Astrocyte (in vitro differentiated cells and primary cell): ENCODE data around the gene AMBN. TPM values are rescaled to one million over a fixed set of nuclear protein-coding genes. Genes with fewer than 3 reads are reported as not detected.
"Not testable (repeated sequence)": the region's sequence is repeated elsewhere in the genome, so short reads cannot be mapped to it uniquely, and the experiment has no call there.

ENCODE experiments used
- DNase-seq: peaks from one replicate; pipeline ENCODE4 v3.0.0-alpha.2; 2010; ENCODE audit warnings: low read depth
- FAIRE-seq: peaks from 2 replicates; lab custom pipeline; 2011; peaks lifted over from hg19 to GRCh38; lab: Jason Lieb, UNC
- H2AFZ ChIP-seq: 2 replicates; pipeline ENCODE4 v1.6.0; 2012; ENCODE audit warnings: low read depth, low read length, inconsistent platforms
- H3K27ac ChIP-seq: 2 replicates; pipeline ENCODE4 v1.5.1; 2011; ENCODE audit warnings: low read depth, low read length, inconsistent platforms
- H3K27me3 ChIP-seq: 2 replicates; pipeline ENCODE4 v1.6.0; 2011; ENCODE audit warnings: low read length, inconsistent platforms; ENCODE audit not compliant: insufficient read depth
- H3K36me3 ChIP-seq: 2 replicates; pipeline ENCODE4 v1.5.1; 2011; ENCODE audit warnings: low read length, inconsistent platforms; ENCODE audit not compliant: insufficient read depth
- H3K4me1 ChIP-seq: 2 replicates; pipeline ENCODE4 v1.5.1; 2011; ENCODE audit warnings: low read length, inconsistent platforms; ENCODE audit not compliant: insufficient read depth
- H3K4me2 ChIP-seq: 2 replicates; pipeline ENCODE4 v1.6.0; 2012; ENCODE audit warnings: low read length, inconsistent platforms
- H3K4me3 ChIP-seq: 2 replicates; pipeline ENCODE4 v1.5.1; 2011; ENCODE audit warnings: low read depth, mild to moderate bottlenecking, low read length, inconsistent platforms; ENCODE audit not compliant: insufficient read depth
- H3K79me2 ChIP-seq: 2 replicates; pipeline ENCODE4 v1.6.0; 2012; ENCODE audit warnings: mild to moderate bottlenecking, low read length, inconsistent platforms; ENCODE audit not compliant: insufficient read depth
- H3K9ac ChIP-seq: 2 replicates; pipeline ENCODE4 v1.6.0; 2012; ENCODE audit warnings: mild to moderate bottlenecking, low read length, inconsistent platforms
- H3K9me3 ChIP-seq: 2 replicates; pipeline ENCODE4 v1.5.1; 2012; ENCODE audit warnings: low read depth, mild to moderate bottlenecking, low read length, inconsistent platforms; ENCODE audit not compliant: insufficient read depth
- H4K20me1 ChIP-seq: 2 replicates; pipeline ENCODE4 v1.6.0; 2012; ENCODE audit warnings: low read length, inconsistent platforms; ENCODE audit not compliant: insufficient read depth
- H3K27ac Mint-ChIP-seq: one replicate; pipeline ENCODE4 v1.8.0; 2021; ENCODE audit warnings: mild to moderate bottlenecking, mixed read lengths; ENCODE audit not compliant: unreplicated experiment
- H3K27me3 Mint-ChIP-seq: one replicate; pipeline ENCODE4 v1.8.0; 2021; ENCODE audit warnings: low read depth, mixed read lengths; ENCODE audit not compliant: unreplicated experiment
- H3K36me3 Mint-ChIP-seq: one replicate; pipeline ENCODE4 v1.8.0; 2021; ENCODE audit warnings: low read depth, mixed read lengths; ENCODE audit not compliant: unreplicated experiment
- H3K4me1 Mint-ChIP-seq: one replicate; pipeline ENCODE4 v1.8.0; 2021; ENCODE audit warnings: low read depth, mixed read lengths; ENCODE audit not compliant: unreplicated experiment
- H3K4me3 Mint-ChIP-seq: one replicate; pipeline ENCODE4 v1.8.0; 2021; ENCODE audit warnings: mild to moderate bottlenecking, moderate library complexity, mixed read lengths; ENCODE audit not compliant: unreplicated experiment
- H3K9me3 Mint-ChIP-seq: one replicate; pipeline ENCODE4 v1.8.0; 2021; ENCODE audit warnings: mild to moderate bottlenecking, mixed read lengths; ENCODE audit not compliant: unreplicated experiment
- CTCF ChIP-seq: IDR thresholded peaks from 2 replicates; pipeline ENCODE4 v1.5.1; 2011; ENCODE audit warnings: low read depth, mild to moderate bottlenecking, inconsistent platforms, low read length, moderate library complexity; ENCODE audit not compliant: insufficient read depth
- EZH2 ChIP-seq: IDR thresholded peaks from 2 replicates; pipeline ENCODE4 v1.6.1; 2012; ENCODE audit warnings: mild to moderate bottlenecking, low read length, inconsistent platforms; ENCODE audit not compliant: insufficient read depth
- total RNA-seq: library from RNA; stranded (reverse); gene quantifications from 2 replicates; pipeline ENCODE4 v1.2.1, GENCODE V29; 2021

AMBN gene
- total RNA-seq, 1 donor from 2014 or later, result not detected

GRCh38 chr4:70637239-70637913 lies 45.3 kb downstream of the AMBN start:
- Mint-ChIP-seq H3K9me3 (no peaks in the 10 kb centered on the region), H3K27ac (no peak overlapping the region), H3K4me3 (no peak overlapping the region)

GRCh38 chr4:70640192-70640591 lies 48.1 kb downstream of the AMBN start:
- no peak overlapping the region for H3K4me3 ChIP-seq
- Mint-ChIP-seq H3K36me3 (no peaks in the 10 kb centered on the region), H3K4me1 (peaks cover 7% of the 10 kb centered on the region), H3K27me3 (no peaks in the 10 kb centered on the region), H3K4me3 (no peak overlapping the region), H3K27ac (no peak overlapping the region), H3K9me3 (peaks cover 2% of the 10 kb centered on the region)
- H3K9ac ChIP-seq, result no peak overlapping the region
- no peaks in the 10 kb centered on the region for H3K36me3 ChIP-seq
- H4K20me1 ChIP-seq, result no peaks in the 10 kb centered on the region
- no peaks in the 10 kb centered on the region for H3K9me3 ChIP-seq
- no peaks in the 10 kb centered on the region for H3K79me2 ChIP-seq
- no peak overlapping the region for H2AFZ ChIP-seq
- TF ChIP-seq EZH2, result no peak
- no peak for TF ChIP-seq CTCF
- FAIRE-seq, result no peak
- no peak overlapping the region for H3K27ac ChIP-seq
- no peaks in the 10 kb centered on the region for H3K27me3 ChIP-seq
- no peak for DNase-seq
- no peaks in the 10 kb centered on the region for H3K4me1 ChIP-seq
- no peak overlapping the region for H3K4me2 ChIP-seq

More at GRCh38 chr4:70637239-70637913, 45.3 kb downstream of the AMBN start:
- FAIRE-seq (no peak), DNase-seq (no peak)
- H3K4me2 ChIP-seq, result no peak overlapping the region
- no peaks in the 10 kb centered on the region for H3K27me3 Mint-ChIP-seq
- H4K20me1 ChIP-seq, result no peaks in the 10 kb centered on the region
- H2AFZ ChIP-seq, result no peak overlapping the region
- H3K9ac ChIP-seq, result no peak overlapping the region
- no peak overlapping the region for H3K4me3 ChIP-seq
- H3K9me3 ChIP-seq, result no peaks in the 10 kb centered on the region
- TF ChIP-seq CTCF, result no peak
- TF ChIP-seq EZH2, result no peak
- H3K27me3 ChIP-seq, result no peaks in the 10 kb centered on the region
- no peak overlapping the region for H3K27ac ChIP-seq
- no peaks in the 10 kb centered on the region for H3K36me3 Mint-ChIP-seq
- no peaks in the 10 kb centered on the region for H3K4me1 ChIP-seq
- peaks cover 7% of the 10 kb centered on the region for H3K4me1 Mint-ChIP-seq
- H3K36me3 ChIP-seq, result no peaks in the 10 kb centered on the region
- H3K79me2 ChIP-seq, result no peaks in the 10 kb centered on the region

GRCh38 chr4:70650741-70651140 lies 58.7 kb downstream of the AMBN start:
- not testable (repeated sequence) for H3K9ac ChIP-seq, H3K27me3 Mint-ChIP-seq, H3K4me3 ChIP-seq, H3K4me1 ChIP-seq, H4K20me1 ChIP-seq, H3K27ac ChIP-seq, H3K9me3 Mint-ChIP-seq, FAIRE-seq, H3K4me3 Mint-ChIP-seq, H3K79me2 ChIP-seq, H3K36me3 ChIP-seq, H3K4me1 Mint-ChIP-seq, H3K27ac Mint-ChIP-seq, H3K9me3 ChIP-seq, H3K36me3 Mint-ChIP-seq, DNase-seq, H3K27me3 ChIP-seq, H3K4me2 ChIP-seq, H2AFZ ChIP-seq
